Measurements from ENCODE around the gene STRIT1. TPM values are rescaled to one million over a fixed set of nuclear protein-coding genes. Genes with fewer than 3 reads are reported as not detected.

STRIT1 gene
- total RNA-seq, 4 donors from 2014 or later = not detected

DNA sequence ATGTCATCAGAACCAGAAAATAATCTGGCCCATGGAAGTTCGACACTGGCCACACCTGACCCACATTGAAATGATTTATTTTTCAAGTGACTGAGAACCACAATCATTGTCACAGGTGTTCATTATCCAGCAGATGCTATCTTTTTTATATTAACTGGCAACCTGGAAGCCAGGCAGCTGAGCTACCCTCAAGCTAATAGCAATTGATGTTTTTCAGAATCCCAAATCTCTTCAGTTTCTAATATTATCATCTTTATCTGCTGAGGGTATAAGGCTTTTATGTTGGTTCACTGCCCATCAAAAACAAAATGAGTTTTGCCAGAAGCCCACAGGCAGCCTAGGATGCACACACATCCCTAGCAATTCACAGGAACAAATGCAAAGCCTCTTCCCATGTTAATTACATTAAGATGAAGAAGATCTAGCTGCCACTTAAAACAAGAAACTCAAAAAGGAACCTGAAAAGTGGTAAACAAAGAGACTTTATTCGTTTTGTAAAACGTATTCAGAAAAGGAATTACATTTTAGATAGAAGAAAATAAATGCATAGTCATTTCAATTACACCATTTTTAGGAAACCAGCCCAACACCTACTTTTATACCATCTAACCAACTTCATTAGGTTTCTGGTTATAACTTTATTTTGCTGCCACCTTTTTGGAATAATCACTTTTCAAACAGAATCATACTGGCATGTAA, 40.9 kb upstream of the STRIT1 start:
- H3K4me1 ChIP-seq = no peaks in the 10 kb centered on the region
- intact Hi-C loops (cut with DNase I) = no loop called here
- WGBS, 2 donors = 48 to 53% methylated on average over 3 of the region's 3 CpGs
- H3K27me3 ChIP-seq = no peaks in the 10 kb centered on the region
- H3K27ac ChIP-seq = no peak overlapping the region
- no peak for TF ChIP-seq POLR2A (IDR thresholded peaks at IDR 0.05)
- TF ChIP-seq, protein P1, sequence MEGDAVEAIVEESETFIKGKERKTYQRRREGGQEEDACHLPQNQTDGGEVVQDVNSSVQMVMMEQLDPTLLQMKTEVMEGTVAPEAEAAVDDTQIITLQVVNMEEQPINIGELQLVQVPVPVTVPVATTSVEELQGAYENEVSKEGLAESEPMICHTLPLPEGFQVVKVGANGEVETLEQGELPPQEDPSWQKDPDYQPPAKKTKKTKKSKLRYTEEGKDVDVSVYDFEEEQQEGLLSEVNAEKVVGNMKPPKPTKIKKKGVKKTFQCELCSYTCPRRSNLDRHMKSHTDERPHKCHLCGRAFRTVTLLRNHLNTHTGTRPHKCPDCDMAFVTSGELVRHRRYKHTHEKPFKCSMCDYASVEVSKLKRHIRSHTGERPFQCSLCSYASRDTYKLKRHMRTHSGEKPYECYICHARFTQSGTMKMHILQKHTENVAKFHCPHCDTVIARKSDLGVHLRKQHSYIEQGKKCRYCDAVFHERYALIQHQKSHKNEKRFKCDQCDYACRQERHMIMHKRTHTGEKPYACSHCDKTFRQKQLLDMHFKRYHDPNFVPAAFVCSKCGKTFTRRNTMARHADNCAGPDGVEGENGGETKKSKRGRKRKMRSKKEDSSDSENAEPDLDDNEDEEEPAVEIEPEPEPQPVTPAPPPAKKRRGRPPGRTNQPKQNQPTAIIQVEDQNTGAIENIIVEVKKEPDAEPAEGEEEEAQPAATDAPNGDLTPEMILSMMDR (IDR thresholded peaks at IDR 0.05) = no peak
- H3K4me3 ChIP-seq = no peak overlapping the region
- DNase-seq = no peak
- H3K36me3 ChIP-seq = no peaks in the 10 kb centered on the region
- H3K9me3 ChIP-seq = no peaks in the 10 kb centered on the region

DNA sequence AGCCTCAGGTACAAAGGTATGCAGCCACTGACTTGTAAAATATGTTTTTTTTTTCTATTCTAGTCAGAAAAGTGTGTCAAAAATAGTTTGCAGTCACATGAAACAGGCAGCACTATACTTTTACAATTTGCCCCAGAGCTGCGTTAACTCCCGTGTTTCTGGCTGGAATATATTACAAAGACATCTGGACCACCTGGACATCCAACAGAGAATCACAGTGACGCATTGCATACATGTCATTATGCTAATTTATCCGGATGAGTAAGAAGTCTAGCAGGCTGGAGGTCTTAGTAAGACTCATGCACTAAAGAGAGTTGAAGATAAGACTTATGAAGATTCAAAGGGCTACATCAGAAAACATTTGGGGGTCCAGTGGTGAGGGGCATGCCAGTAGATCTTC, 39.2 kb upstream of the STRIT1 start:
- Histone ChIP-seq H3K4me1 (no peaks in the 10 kb centered on the region), H3K36me3 (no peaks in the 10 kb centered on the region), H3K9me3 (no peaks in the 10 kb centered on the region), H3K4me3 (no peak overlapping the region), H3K27ac (no peak overlapping the region), H3K27me3 (no peaks in the 10 kb centered on the region)
- no peak for DNase-seq
- TF ChIP-seq, protein P1 (IDR thresholded peaks at IDR 0.05) = no peak
- no peak for TF ChIP-seq POLR2A (IDR thresholded peaks at IDR 0.05)
- WGBS, 2 donors = 45 to 68% methylated on average over 4 of the region's 4 CpGs
- intact Hi-C loops (cut with DNase I) = no loop called here

DNA sequence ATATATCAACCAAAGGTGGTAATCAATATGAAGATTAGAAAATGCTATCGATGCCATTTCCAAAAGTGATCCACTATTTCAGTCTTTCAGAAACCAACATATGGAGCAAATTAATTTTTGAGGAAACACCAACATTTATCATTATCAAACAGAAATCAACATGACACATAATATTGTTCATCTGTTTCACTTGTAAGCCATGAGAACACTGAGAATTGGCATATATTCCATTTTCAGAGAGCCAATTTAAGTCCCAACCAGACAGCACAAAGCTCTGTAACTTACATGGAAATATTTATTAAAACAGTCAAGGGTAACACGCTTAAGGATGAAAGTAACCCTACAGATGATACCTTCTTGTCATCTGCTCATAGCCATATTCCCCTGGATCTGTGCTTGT, 37.6 kb upstream of the STRIT1 start:
- DNase-seq = no peak
- intact Hi-C loops (cut with DNase I) = no loop called here
- no peak for TF ChIP-seq POLR2A (IDR thresholded peaks at IDR 0.05)
- TF ChIP-seq, protein P1 (IDR thresholded peaks at IDR 0.05) = no peak
- H3K9me3 ChIP-seq = no peaks in the 10 kb centered on the region
- H3K4me1 ChIP-seq = no peaks in the 10 kb centered on the region
- 76 to 79% methylated on average over 2 of the region's 2 CpGs for WGBS, 2 donors
- no peaks in the 10 kb centered on the region for H3K36me3 ChIP-seq
- H3K4me3 ChIP-seq = no peak overlapping the region
- H3K27ac ChIP-seq = no peak overlapping the region
- H3K27me3 ChIP-seq = no peaks in the 10 kb centered on the region

DNA sequence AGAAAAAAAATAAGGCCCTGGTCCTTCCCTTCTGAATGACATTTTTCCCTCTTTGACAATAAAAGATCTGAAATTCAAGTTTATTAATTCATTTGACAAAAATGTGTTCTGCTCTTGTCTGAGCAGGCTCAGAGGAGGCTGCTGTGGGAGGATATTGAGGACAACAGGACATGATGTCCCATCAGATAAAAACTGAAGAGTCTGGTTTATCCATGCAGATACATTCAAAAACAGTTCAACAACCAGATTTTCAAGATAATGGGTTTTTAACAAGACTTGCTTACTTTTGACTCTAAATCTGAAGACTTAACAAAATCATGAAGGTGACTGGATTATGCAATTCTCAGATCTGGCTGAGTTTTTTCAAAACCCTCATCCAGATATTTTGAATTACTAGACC, 36.9 kb upstream of the STRIT1 start:
- DNase-seq = no peak
- intact Hi-C loops (cut with DNase I) = no loop called here
- H3K4me1 ChIP-seq = no peaks in the 10 kb centered on the region
- TF ChIP-seq, protein P1 (IDR thresholded peaks at IDR 0.05) = no peak
- no peak for TF ChIP-seq POLR2A (IDR thresholded peaks at IDR 0.05)
- H3K4me3 ChIP-seq = no peak overlapping the region
- H3K9me3 ChIP-seq = no peaks in the 10 kb centered on the region
- H3K27me3 ChIP-seq = no peaks in the 10 kb centered on the region
- H3K27ac ChIP-seq = no peak overlapping the region
- no peaks in the 10 kb centered on the region for H3K36me3 ChIP-seq

DNA sequence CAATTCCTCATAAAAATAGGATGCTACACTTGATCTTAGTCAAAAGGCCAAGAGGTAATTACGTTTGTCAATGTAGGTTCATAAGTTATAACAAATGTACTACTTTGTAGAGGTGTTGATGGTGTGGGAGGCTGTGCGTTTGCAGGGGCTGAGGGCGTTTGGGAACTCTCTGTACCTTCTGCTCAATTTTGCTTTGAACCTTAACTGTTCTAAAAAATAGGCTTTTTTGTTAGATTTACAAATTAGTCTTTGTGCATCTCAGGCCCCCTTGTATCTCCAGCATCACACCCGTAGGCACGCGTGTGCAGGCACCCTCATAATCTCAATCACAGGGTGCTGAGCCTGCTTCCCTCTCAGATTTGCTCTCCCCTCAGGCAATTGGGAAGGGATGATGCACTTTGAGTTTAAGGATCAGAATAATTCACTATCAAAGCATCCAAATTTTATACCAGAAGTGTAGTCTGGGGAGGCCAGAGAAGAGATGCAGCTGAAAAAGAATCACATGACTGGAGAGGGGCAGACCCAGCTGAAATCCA, 36.1 kb upstream of the STRIT1 start:
- Histone ChIP-seq H3K36me3 (no peaks in the 10 kb centered on the region), H3K27ac (no peak overlapping the region), H3K4me1 (no peaks in the 10 kb centered on the region), H3K27me3 (no peaks in the 10 kb centered on the region), H3K9me3 (no peaks in the 10 kb centered on the region), H3K4me3 (no peak overlapping the region)
- intact Hi-C loops (cut with DNase I) = loop anchor here (10.0 kb wide), 2 partner anchors 375 to 565 kb away; no protein-coding TSS in a partner anchor
- no peak for DNase-seq
- TF ChIP-seq, protein P1 (IDR thresholded peaks at IDR 0.05) = no peak
- TF ChIP-seq POLR2A (IDR thresholded peaks at IDR 0.05) = no peak
- 79 to 83% methylated on average over 6 of the region's 6 CpGs for WGBS, 2 donors

Measured in esophagus squamous epithelium (tissue), 5 donors.